Neural cell (in vitro differentiated cells): Measurements from ENCODE around the gene LRP5. TPM values are rescaled to one million over a fixed set of nuclear protein-coding genes. Genes with fewer than 3 reads are reported as not detected.

Source experiments
- H2AFZ ChIP-seq: fragments of 200-600, 300-800 bp; sonication (generic), shearing (Covaris generic); 2 replicates; pipeline ENCODE4 v1.6.0; 2014; ENCODE audit warnings: low read depth, mild to moderate bottlenecking, antibody characterized with exemption, low read length, moderate library complexity
- H3F3A ChIP-seq: fragments of 200-600 bp; shearing (Covaris generic); 2 replicates; pipeline ENCODE4 v1.6.1; 2016; ENCODE audit warnings: mild to moderate bottlenecking, moderate library complexity, mixed read lengths, antibody characterized with exemption, low read length; ENCODE audit not compliant: insufficient read depth, poor library complexity, severe bottlenecking
- H3K27ac ChIP-seq: fragments of 200-600, 300-800 bp; sonication (generic), shearing (Covaris generic); 2 replicates; pipeline ENCODE4 v1.5.1; 2014; ENCODE audit warnings: mild to moderate bottlenecking, low read length, moderate library complexity
- H3K27me3 ChIP-seq: fragments of 300-800, 200-600 bp; sonication (generic), shearing (Covaris generic); 2 replicates; pipeline ENCODE4 v1.6.0; 2014; ENCODE audit warnings: mild to moderate bottlenecking, low read depth, low read length, moderate library complexity; ENCODE audit not compliant: insufficient read depth
- H3K36me3 ChIP-seq: fragments of 300-800, 200-600 bp; sonication (generic), shearing (Covaris generic); 2 replicates; pipeline ENCODE4 v1.5.1; 2014; ENCODE audit warnings: mild to moderate bottlenecking, antibody characterized with exemption, low read length, moderate library complexity; ENCODE audit not compliant: insufficient read depth
- H3K4me2 ChIP-seq: fragments of 300-800, 200-600 bp; sonication (generic), shearing (Covaris generic); 2 replicates; pipeline ENCODE4 v1.6.0; 2014; ENCODE audit warnings: mild to moderate bottlenecking, low read length
- H3K4me3 ChIP-seq: fragments of 300-800, 200-600 bp; sonication (generic), shearing (Covaris generic); 2 replicates; pipeline ENCODE4 v1.5.1; 2014; ENCODE audit warnings: mild to moderate bottlenecking, low read length, moderate library complexity
- H3K79me2 ChIP-seq: fragments of 200-600 bp; shearing (Covaris generic); replicated peaks from 2 replicates; pipeline ENCODE4 v1.6.0; 2014; ENCODE audit warnings: mild to moderate bottlenecking, low read length, moderate library complexity; ENCODE audit not compliant: insufficient read depth
- H3K9ac ChIP-seq: fragments of 300-800, 200-600 bp; sonication (generic), shearing (Covaris generic); 2 replicates; pipeline ENCODE4 v1.6.1; 2016; ENCODE audit warnings: mild to moderate bottlenecking, low read length, mixed read lengths
- H3K9me2 ChIP-seq: fragments of 200-600 bp; shearing (Covaris generic); 2 replicates; pipeline ENCODE4 v1.6.1; 2016; ENCODE audit warnings: mild to moderate bottlenecking, low read length, mixed read lengths; ENCODE audit not compliant: insufficient read depth
- H3K9me3 ChIP-seq: fragments of 200-600, 300-800 bp; sonication (generic), shearing (Covaris generic); 2 replicates; pipeline ENCODE4 v1.6.1; 2016; ENCODE audit warnings: mild to moderate bottlenecking, mixed run types, low read length, moderate library complexity, mixed read lengths
- H4K20me1 ChIP-seq: fragments of 200-600 bp; shearing (Covaris generic); 2 replicates; pipeline ENCODE4 v1.6.1; 2016; ENCODE audit warnings: mild to moderate bottlenecking, mixed run types; ENCODE audit not compliant: insufficient read depth
- CTCF ChIP-seq: fragments of 450-650 bp; IDR thresholded peaks from 2 replicates; pipeline ENCODE4 v1.5.1; 2014; ENCODE audit warnings: antibody characterized with exemption, mild to moderate bottlenecking, moderate library complexity; ENCODE audit not compliant: poor library complexity, severe bottlenecking
- EP300 ChIP-seq: fragments of 450-650 bp; conservative IDR thresholded peaks from 2 replicates; pipeline ENCODE4 v1.6.1; 2014; ENCODE audit warnings: antibody characterized with exemption, mild to moderate bottlenecking, moderate library complexity; ENCODE audit not compliant: poor library complexity, severe bottlenecking
- EZH2 ChIP-seq: fragments of 200-600, 300-800 bp; shearing (Covaris generic), sonication (generic); IDR thresholded peaks from 2 replicates; pipeline ENCODE4 v1.6.1; 2014; ENCODE audit warnings: antibody characterized with exemption, low read length, borderline replicate concordance, mild to moderate bottlenecking; ENCODE audit not compliant: insufficient read depth, poor library complexity, severe bottlenecking
- MXI1 ChIP-seq: fragments of 450-650 bp; conservative IDR thresholded peaks from 2 replicates; pipeline ENCODE4 v1.6.1; 2014; ENCODE audit warnings: antibody characterized with exemption, mild to moderate bottlenecking; ENCODE audit not compliant: poor library complexity, severe bottlenecking
- POLR2AphosphoS5 ChIP-seq: IDR thresholded peaks from 2 replicates; pipeline ENCODE4 v1.6.1; 2012
- RAD21 ChIP-seq: fragments of 450-650 bp; conservative IDR thresholded peaks from 2 replicates; pipeline ENCODE4 v1.6.1; 2014; ENCODE audit warnings: antibody characterized with exemption, mild to moderate bottlenecking, moderate library complexity
- REST ChIP-seq: IDR thresholded peaks from 2 replicates; pipeline ENCODE4 v1.6.1; 2012; ENCODE audit warnings: borderline replicate concordance
- SMC3 ChIP-seq: fragments of 450-650 bp; conservative IDR thresholded peaks from 2 replicates; pipeline ENCODE4 v1.6.1; 2014; ENCODE audit warnings: antibody characterized with exemption, mild to moderate bottlenecking, moderate library complexity; ENCODE audit not compliant: poor library complexity
- TAF1 ChIP-seq: IDR thresholded peaks from 2 replicates; pipeline ENCODE4 v1.6.1; 2012; ENCODE audit warnings: low read depth
- polyA plus RNA-seq: library from polyadenylated mRNA; depleted of rRNA; stranded (reverse); fragments of >200 nt; gene quantifications from 2 replicates; pipeline ENCODE4 v1.2.3, GENCODE V29; 2014

LRP5 gene
- polyA plus RNA-seq, 1 donor from 2014 or later, result 3.0 TPM

GRCh38 chr11:68495220-68495729 is 182.9 kb downstream of the LRP5 start:
- no peak overlapping the region for H2AFZ ChIP-seq
- no peak overlapping the region for H3K9ac ChIP-seq
- peaks cover 72% of the 10 kb centered on the region for H3K79me2 ChIP-seq
- no peaks in the 10 kb centered on the region for H4K20me1 ChIP-seq
- H3K27ac ChIP-seq, result no peak overlapping the region
- H3K4me3 ChIP-seq, result no peak overlapping the region
- TF ChIP-seq TAF1 (no peak), MXI1 (no peak), SMC3 (no peak), CTCF (no peak), REST (no peak), RAD21 (no peak), POLR2AphosphoS5 (no peak), EP300 (no peak), EZH2 (no peak)
- no peak overlapping the region for H3K4me2 ChIP-seq
- no peaks in the 10 kb centered on the region for H3K27me3 ChIP-seq
- no peaks in the 10 kb centered on the region for H3K9me3 ChIP-seq
- H3K9me2 ChIP-seq, result no peaks in the 10 kb centered on the region
- H3F3A ChIP-seq, result no peaks in the 10 kb centered on the region
- no peaks in the 10 kb centered on the region for H3K36me3 ChIP-seq

- Histone ChIP-seq H3K36me3 (no peaks in the 10 kb centered on the region), H2AFZ (no peak overlapping the region), H3K9me3 (no peaks in the 10 kb centered on the region), H3K79me2 (peaks cover 69% of the 10 kb centered on the region), H3K27me3 (no peaks in the 10 kb centered on the region), H3K4me3 (no peak overlapping the region), H3K9me2 (no peaks in the 10 kb centered on the region), H3K27ac (no peak overlapping the region), H3K4me2 (no peak overlapping the region), H4K20me1 (no peaks in the 10 kb centered on the region), H3K9ac (no peak overlapping the region), H3F3A (no peaks in the 10 kb centered on the region)
- TF ChIP-seq RAD21 (no peak), TAF1 (no peak), SMC3 (no peak), EZH2 (no peak), EP300 (no peak)
Observed at GRCh38 chr11:68495872-68496271, 183.5 kb downstream of the LRP5 start.
